NT2/D1 (cell line): ENCODE measurements around the gene TLK2.
A peak's percentile ranks its signal among the peaks of the same experiment; 100 is the strongest.
"Not testable (repeated sequence)": the region's sequence is repeated elsewhere in the genome, so short reads cannot be mapped to it uniquely, and the experiment has no call there.

Experiments
- DNase-seq: peaks from one replicate; pipeline ENCODE4 v3.0.0-alpha.2; 2011; ENCODE audit warnings: low read depth, low spot score
- H3K27me3 ChIP-seq: 2 replicates; pipeline ENCODE4 v1.6.0; 2011; ENCODE audit warnings: mild to moderate bottlenecking; ENCODE audit not compliant: insufficient read length, insufficient read depth
- H3K36me3 ChIP-seq: 2 replicates; pipeline ENCODE4 v1.6.1; 2011; ENCODE audit warnings: mild to moderate bottlenecking, low read length, mixed read lengths; ENCODE audit not compliant: insufficient read depth, insufficient read length
- H3K4me1 ChIP-seq: 2 replicates; pipeline ENCODE4 v1.5.1; 2011; ENCODE audit not compliant: insufficient read depth, insufficient read length
- H3K4me3 ChIP-seq: 2 replicates; pipeline ENCODE4 v1.5.1; 2011; ENCODE audit warnings: low read depth; ENCODE audit not compliant: insufficient read length
- H3K9ac ChIP-seq: 2 replicates; pipeline ENCODE4 v1.6.0; 2011; ENCODE audit warnings: low read depth; ENCODE audit not compliant: insufficient read length
- H3K9me3 ChIP-seq: 2 replicates; pipeline ENCODE4 v1.5.1; 2011; ENCODE audit warnings: mild to moderate bottlenecking, low read length; ENCODE audit not compliant: insufficient read depth
- SUZ12 ChIP-seq: IDR thresholded peaks from 2 replicates; pipeline ENCODE4 v1.6.1; 2011; ENCODE audit not compliant: insufficient read length, insufficient read depth; ENCODE audit errors: extremely low read depth
- YY1 ChIP-seq: IDR thresholded peaks from 2 replicates; pipeline ENCODE4 v1.6.1; 2011; ENCODE audit not compliant: insufficient read length, insufficient read depth
- ZNF274 ChIP-seq: IDR thresholded peaks from 2 replicates; pipeline ENCODE4 v1.6.1; 2011; ENCODE audit warnings: mild to moderate bottlenecking, low read depth, low read length

The TLK2 gene

GRCh38 chr17:62456016-62456415, 22.6 kb upstream of the TLK2 start:
- H3K36me3 ChIP-seq = peaks cover 3% of the 10 kb centered on the region
- no peak overlapping the region for H3K9ac ChIP-seq
- no peak overlapping the region for H3K4me3 ChIP-seq
- TF ChIP-seq SUZ12 (no peak), YY1 (no peak), ZNF274 (no peak)
- H3K9me3 ChIP-seq = no peaks in the 10 kb centered on the region
- no peaks in the 10 kb centered on the region for H3K4me1 ChIP-seq
- no peaks in the 10 kb centered on the region for H3K27me3 ChIP-seq
- no peak for DNase-seq

- H3K9me3 ChIP-seq, H3K36me3 ChIP-seq, H3K9ac ChIP-seq, H3K4me1 ChIP-seq, H3K4me3 ChIP-seq, DNase-seq, H3K27me3 ChIP-seq: not testable (repeated sequence)
These were observed 20.1 kb upstream of the TLK2 start for GRCh38 chr17:62458483-62458882.

GRCh38 chr17:62464422-62464821, 14.2 kb upstream of the TLK2 start:
- not testable (repeated sequence) for H3K4me3 ChIP-seq, H3K9ac ChIP-seq, H3K4me1 ChIP-seq, H3K9me3 ChIP-seq, DNase-seq, H3K36me3 ChIP-seq, H3K27me3 ChIP-seq

- H3K36me3 ChIP-seq, H3K27me3 ChIP-seq, H3K9ac ChIP-seq, H3K4me1 ChIP-seq, H3K9me3 ChIP-seq, DNase-seq, H3K4me3 ChIP-seq: not testable (repeated sequence)
These were observed 13.4 kb upstream of the TLK2 start for GRCh38 chr17:62465271-62465670.

GRCh38 chr17:62470666-62471379, 7.8 kb upstream of the TLK2 start:
- H3K4me3 ChIP-seq, H3K9ac ChIP-seq: not testable (repeated sequence)
- peak; percentile 20 for DNase-seq

GRCh38 chr17:62471380-62471880, 7.2 kb upstream of the TLK2 start:
- not testable (repeated sequence) for H3K4me3 ChIP-seq, H3K9ac ChIP-seq, H3K27me3 ChIP-seq, H3K9me3 ChIP-seq, H3K36me3 ChIP-seq, DNase-seq, H3K4me1 ChIP-seq

More at GRCh38 chr17:62470666-62471379, 7.8 kb upstream of the TLK2 start:
- not testable (repeated sequence) for H3K36me3 ChIP-seq, H3K9me3 ChIP-seq, H3K4me1 ChIP-seq, H3K27me3 ChIP-seq

GRCh38 chr17:62473030-62473982, 5.3 kb upstream of the TLK2 start:
- H3K9me3 ChIP-seq, H3K27me3 ChIP-seq, H3K9ac ChIP-seq, DNase-seq, H3K36me3 ChIP-seq, H3K4me1 ChIP-seq, H3K4me3 ChIP-seq: not testable (repeated sequence)

- not testable (repeated sequence) for H3K27me3 ChIP-seq, H3K9me3 ChIP-seq, DNase-seq, H3K9ac ChIP-seq, H3K4me3 ChIP-seq, H3K4me1 ChIP-seq
- H3K36me3 ChIP-seq = peaks cover 12% of the 10 kb centered on the region
These were observed 1.5 kb upstream of the TLK2 start for GRCh38 chr17:62477111-62477510.

GRCh38 chr17:62477718-62478408, 762 bp upstream of the TLK2 start:
- Histone ChIP-seq H3K4me3 (peak overlapping the region; percentile 60), H3K9ac (peak overlapping the region; percentile 77), H3K36me3 (peaks cover 19% of the 10 kb centered on the region)
- not testable (repeated sequence) for H3K27me3 ChIP-seq, DNase-seq, H3K9me3 ChIP-seq, H3K4me1 ChIP-seq

GRCh38 chr17:62478880-62479638, 434 bp downstream of the TLK2 start:
- DNase-seq, H3K9me3 ChIP-seq, H3K4me1 ChIP-seq, H3K27me3 ChIP-seq: not testable (repeated sequence)
- Histone ChIP-seq H3K36me3 (peaks cover 22% of the 10 kb centered on the region), H3K4me3 (peak overlapping the region; percentile 56), H3K9ac (peak overlapping the region; percentile 80)
